Bronchial epithelial cell (primary cell): ENCODE results near the gene PYGB. TPM values are rescaled to one million over a fixed set of nuclear protein-coding genes. Genes with fewer than 3 reads are reported as not detected.
"Not testable (repeated sequence)": the region's sequence is repeated elsewhere in the genome, so short reads cannot be mapped to it uniquely, and the experiment has no call there.

ENCODE experiments used
- DNase-seq: peaks from one replicate; pipeline ENCODE4 v3.0.0-alpha.2; 2010; ENCODE audit warnings: low read depth
- FAIRE-seq: peaks from 2 replicates; lab custom pipeline; 2011; peaks lifted over from hg19 to GRCh38; lab: Jason Lieb, UNC
- H3K27me3 ChIP-seq: 2 replicates; pipeline ENCODE4 v1.5.1; 2011; ENCODE audit warnings: low read length; ENCODE audit not compliant: control insufficient read depth, insufficient read depth
- H3K36me3 ChIP-seq: 2 replicates; pipeline ENCODE4 v1.5.1; 2011; ENCODE audit warnings: low read length; ENCODE audit not compliant: control insufficient read depth, insufficient read depth
- H3K4me3 ChIP-seq: 2 replicates; pipeline ENCODE4 v1.5.1; 2011; ENCODE audit warnings: mild to moderate bottlenecking, low read depth, low read length, control low read depth
- CTCF ChIP-seq: IDR thresholded peaks from 2 replicates; pipeline ENCODE4 v1.5.1; 2011; ENCODE audit warnings: mild to moderate bottlenecking, moderate library complexity, low read length, control low read depth, inconsistent platforms; ENCODE audit not compliant: insufficient read depth, severe bottlenecking
- total RNA-seq: library from RNA; depleted of rRNA; stranded (reverse); fragments of >200 nt; gene quantifications from 2 replicates; pipeline ENCODE4 v1.2.1, GENCODE V29; 2014

The PYGB gene
- total RNA-seq, 1 donor from 2014 or later = 213 TPM

GRCh38 chr20:25238319-25239037, 9.4 kb upstream of the PYGB start:
- TF ChIP-seq CTCF = no peak
- DNase-seq (peak; percentile 70), FAIRE-seq (no peak)

GRCh38 chr20:25239387-25240370, 8.2 kb upstream of the PYGB start:
- no peak for FAIRE-seq
- no peaks in the 10 kb centered on the region for H3K36me3 ChIP-seq
- H3K4me3 ChIP-seq = no peak overlapping the region
- no peak for TF ChIP-seq CTCF
- no peak for DNase-seq
- H3K27me3 ChIP-seq = no peaks in the 10 kb centered on the region

More at GRCh38 chr20:25238319-25239037, 9.4 kb upstream of the PYGB start:
- Histone ChIP-seq H3K27me3 (no peaks in the 10 kb centered on the region), H3K36me3 (no peaks in the 10 kb centered on the region), H3K4me3 (no peak overlapping the region)

GRCh38 chr20:25240851-25241658, 6.8 kb upstream of the PYGB start:
- not testable (repeated sequence) for H3K4me3 ChIP-seq, H3K36me3 ChIP-seq, H3K27me3 ChIP-seq, DNase-seq, FAIRE-seq

- not testable (repeated sequence) for H3K36me3 ChIP-seq, H3K27me3 ChIP-seq, FAIRE-seq, H3K4me3 ChIP-seq
- peak; percentile 15 for DNase-seq
Measured at GRCh38 chr20:25241659-25241955, 6.3 kb upstream of the PYGB start.

- Histone ChIP-seq H3K27me3 (no peaks in the 10 kb centered on the region), H3K4me3 (no peak overlapping the region), H3K36me3 (no peaks in the 10 kb centered on the region)
- FAIRE-seq (no peak), DNase-seq (no peak)
- TF ChIP-seq CTCF = no peak
Measured at GRCh38 chr20:25242231-25242630, 5.7 kb upstream of the PYGB start.

GRCh38 chr20:25243416-25243979, 4.4 kb upstream of the PYGB start:
- H3K4me3 ChIP-seq = no peak overlapping the region
- TF ChIP-seq CTCF = no peak
- DNase-seq = no peak
- H3K36me3 ChIP-seq = no peaks in the 10 kb centered on the region
- FAIRE-seq = no peak
- H3K27me3 ChIP-seq = no peaks in the 10 kb centered on the region
